DND-41 (cell line): Measurements from ENCODE around the gene SHROOM3.

Experiments
- EZH2 ChIP-seq: IDR thresholded peaks from 3 replicates; pipeline ENCODE4 v1.6.1; 2012; ENCODE audit warnings: borderline replicate concordance, low read depth, mild to moderate bottlenecking, moderate library complexity, low read length, inconsistent platforms; ENCODE audit not compliant: severe bottlenecking
- TF ChIP-seq, protein P1 (sequence below): IDR thresholded peaks from 2 replicates; pipeline ENCODE4 v1.5.1; 2012; ENCODE audit warnings: borderline replicate concordance, low read length, moderate library complexity, mild to moderate bottlenecking; ENCODE audit not compliant: poor library complexity, severe bottlenecking; ENCODE audit errors: extremely low read depth

DNA sequence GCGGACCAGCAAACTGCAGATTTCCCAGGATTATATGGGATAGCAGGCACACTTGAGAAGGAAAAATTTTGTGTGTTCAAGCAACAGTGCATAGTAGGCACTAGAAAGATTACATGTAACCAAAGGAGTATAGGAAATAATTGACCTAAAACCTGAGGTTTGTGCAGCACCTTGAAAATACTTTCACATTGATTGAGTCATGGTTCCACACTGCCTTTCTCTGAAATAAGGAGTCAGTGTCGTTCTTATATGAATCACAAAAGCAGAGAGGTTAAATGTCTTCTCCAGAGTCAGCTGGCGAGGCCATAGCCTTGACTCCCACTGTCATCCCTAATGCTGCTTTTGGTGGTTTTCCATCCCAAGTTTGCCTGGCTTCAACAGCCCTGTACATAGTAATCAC is 324.0 kb downstream of the SHROOM3 start:
- TF ChIP-seq, protein P1, sequence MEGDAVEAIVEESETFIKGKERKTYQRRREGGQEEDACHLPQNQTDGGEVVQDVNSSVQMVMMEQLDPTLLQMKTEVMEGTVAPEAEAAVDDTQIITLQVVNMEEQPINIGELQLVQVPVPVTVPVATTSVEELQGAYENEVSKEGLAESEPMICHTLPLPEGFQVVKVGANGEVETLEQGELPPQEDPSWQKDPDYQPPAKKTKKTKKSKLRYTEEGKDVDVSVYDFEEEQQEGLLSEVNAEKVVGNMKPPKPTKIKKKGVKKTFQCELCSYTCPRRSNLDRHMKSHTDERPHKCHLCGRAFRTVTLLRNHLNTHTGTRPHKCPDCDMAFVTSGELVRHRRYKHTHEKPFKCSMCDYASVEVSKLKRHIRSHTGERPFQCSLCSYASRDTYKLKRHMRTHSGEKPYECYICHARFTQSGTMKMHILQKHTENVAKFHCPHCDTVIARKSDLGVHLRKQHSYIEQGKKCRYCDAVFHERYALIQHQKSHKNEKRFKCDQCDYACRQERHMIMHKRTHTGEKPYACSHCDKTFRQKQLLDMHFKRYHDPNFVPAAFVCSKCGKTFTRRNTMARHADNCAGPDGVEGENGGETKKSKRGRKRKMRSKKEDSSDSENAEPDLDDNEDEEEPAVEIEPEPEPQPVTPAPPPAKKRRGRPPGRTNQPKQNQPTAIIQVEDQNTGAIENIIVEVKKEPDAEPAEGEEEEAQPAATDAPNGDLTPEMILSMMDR, result no peak
- no peak for TF ChIP-seq EZH2
